Panc1 (cell line): ENCODE data around the gene SLC22A7.

Experiments
- CTCF ChIP-seq: fragments of 450-650 bp; IDR thresholded peaks from 2 replicates; pipeline ENCODE4 v1.5.1; 2017; ENCODE audit warnings: mild to moderate bottlenecking
- POLR2AphosphoS5 ChIP-seq: IDR thresholded peaks from 2 replicates; pipeline ENCODE4 v1.6.1; 2012; ENCODE audit warnings: mild to moderate bottlenecking, low read depth, low read length, moderate library complexity
- TF ChIP-seq, protein P1 (sequence below), 2 experiments: IDR thresholded peaks; 2 replicates each; pipeline ENCODE4 v1.6.1; 2011 to 2012; ENCODE audit warnings: low read depth in 2 of 2, control low read depth in 1 of 2, low read length in 1 of 2, mild to moderate bottlenecking in 1 of 2, moderate library complexity in 1 of 2; ENCODE audit not compliant: insufficient read depth in 1 of 2

GRCh38 chr6:43267619-43268354 is 30.3 kb upstream of the SLC22A7 start:
- TF ChIP-seq POLR2AphosphoS5, result no peak
- TF ChIP-seq CTCF, result no peak
- TF ChIP-seq, protein P1, sequence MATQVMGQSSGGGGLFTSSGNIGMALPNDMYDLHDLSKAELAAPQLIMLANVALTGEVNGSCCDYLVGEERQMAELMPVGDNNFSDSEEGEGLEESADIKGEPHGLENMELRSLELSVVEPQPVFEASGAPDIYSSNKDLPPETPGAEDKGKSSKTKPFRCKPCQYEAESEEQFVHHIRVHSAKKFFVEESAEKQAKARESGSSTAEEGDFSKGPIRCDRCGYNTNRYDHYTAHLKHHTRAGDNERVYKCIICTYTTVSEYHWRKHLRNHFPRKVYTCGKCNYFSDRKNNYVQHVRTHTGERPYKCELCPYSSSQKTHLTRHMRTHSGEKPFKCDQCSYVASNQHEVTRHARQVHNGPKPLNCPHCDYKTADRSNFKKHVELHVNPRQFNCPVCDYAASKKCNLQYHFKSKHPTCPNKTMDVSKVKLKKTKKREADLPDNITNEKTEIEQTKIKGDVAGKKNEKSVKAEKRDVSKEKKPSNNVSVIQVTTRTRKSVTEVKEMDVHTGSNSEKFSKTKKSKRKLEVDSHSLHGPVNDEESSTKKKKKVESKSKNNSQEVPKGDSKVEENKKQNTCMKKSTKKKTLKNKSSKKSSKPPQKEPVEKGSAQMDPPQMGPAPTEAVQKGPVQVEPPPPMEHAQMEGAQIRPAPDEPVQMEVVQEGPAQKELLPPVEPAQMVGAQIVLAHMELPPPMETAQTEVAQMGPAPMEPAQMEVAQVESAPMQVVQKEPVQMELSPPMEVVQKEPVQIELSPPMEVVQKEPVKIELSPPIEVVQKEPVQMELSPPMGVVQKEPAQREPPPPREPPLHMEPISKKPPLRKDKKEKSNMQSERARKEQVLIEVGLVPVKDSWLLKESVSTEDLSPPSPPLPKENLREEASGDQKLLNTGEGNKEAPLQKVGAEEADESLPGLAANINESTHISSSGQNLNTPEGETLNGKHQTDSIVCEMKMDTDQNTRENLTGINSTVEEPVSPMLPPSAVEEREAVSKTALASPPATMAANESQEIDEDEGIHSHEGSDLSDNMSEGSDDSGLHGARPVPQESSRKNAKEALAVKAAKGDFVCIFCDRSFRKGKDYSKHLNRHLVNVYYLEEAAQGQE (IDR thresholded peaks at IDR 0.05; ENCODE audit: insufficient read depth in 1 of 2, low read depth in 2 of 2, low read length in 1 of 2), result no peak
